Epidermal melanocyte (primary cell): ENCODE measurements around the gene TRAPPC6A.

Source experiments
- DNase-seq: peaks from one replicate; pipeline ENCODE4 v3.0.0; 2011; ENCODE audit warnings: low spot score; ENCODE audit not compliant: insufficient read length

Gene TRAPPC6A

GRCh38 chr19:45186509-45187334 lies 8.7 kb upstream of the TRAPPC6A start:
- no peak for DNase-seq

DNA sequence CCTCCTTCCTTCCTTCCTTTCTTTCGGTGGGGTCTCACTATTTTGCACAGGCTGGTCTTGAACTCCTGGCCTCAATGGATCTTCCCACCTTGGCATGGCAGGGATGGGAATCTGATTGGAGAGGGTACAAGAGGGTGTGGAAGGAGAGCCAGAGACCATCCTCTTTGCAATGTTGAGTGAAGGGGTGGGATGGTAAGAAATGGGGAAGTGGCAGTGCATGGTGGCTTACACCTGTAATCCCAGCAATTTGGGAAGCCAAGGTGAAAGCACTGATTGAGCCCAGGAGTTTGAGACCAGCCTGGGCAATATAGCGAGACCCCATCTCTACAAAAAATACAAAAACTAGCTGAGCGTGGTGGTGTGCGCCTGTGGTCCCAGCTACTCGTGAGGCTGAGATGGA lies 6.1 kb upstream of the TRAPPC6A start:
- no peak for DNase-seq

DNA sequence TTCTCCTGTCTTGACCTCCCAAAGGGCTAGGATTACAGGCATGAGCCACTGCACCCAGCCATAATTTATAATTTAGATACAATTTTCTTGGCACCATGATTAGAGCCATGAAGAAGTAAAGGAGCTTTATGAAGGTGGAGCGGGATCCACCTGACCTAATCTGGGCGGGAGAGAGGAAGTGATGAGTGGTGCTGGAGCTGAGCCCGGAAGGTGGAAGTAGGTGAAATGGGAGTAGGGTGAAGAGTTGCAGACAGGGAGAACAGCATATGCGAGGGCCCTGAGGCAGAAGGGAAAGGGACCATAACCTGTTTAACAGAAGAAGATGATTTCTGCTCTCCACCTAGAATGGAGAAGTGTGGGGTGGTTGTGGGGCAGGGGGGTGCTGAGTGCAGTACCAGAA lies 4.7 kb upstream of the TRAPPC6A start:
- no peak for DNase-seq

- DNase-seq = no peak
These were observed 2.9 kb upstream of the TRAPPC6A start for GRCh38 chr19:45180936-45181335.

DNA sequence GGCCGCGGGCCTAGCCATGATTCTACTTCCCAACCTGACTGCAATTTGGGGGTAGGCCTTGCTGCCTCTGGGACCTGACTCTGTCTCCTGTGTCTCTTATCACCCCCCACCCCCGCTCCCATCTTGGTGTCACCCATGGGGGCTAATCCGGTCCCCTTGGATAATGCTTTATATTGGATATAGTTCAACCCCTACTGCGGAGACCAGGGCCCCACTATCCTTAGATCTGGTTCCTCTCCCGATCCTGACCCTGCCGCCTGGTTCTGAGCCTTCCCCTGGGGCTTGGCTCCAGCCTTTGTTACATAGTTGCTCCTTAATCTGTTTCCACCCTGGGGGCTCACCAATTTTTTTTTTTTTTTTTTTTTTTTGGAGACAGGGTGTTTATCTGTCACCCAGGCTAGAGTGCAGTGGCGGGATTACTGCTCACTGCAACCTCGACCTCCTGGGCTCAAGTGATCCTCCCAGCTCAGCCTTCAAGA lies 1.9 kb upstream of the TRAPPC6A start:
- DNase-seq = no peak

GRCh38 chr19:45179072-45179891 lies 1.2 kb upstream of the TRAPPC6A start:
- no peak for DNase-seq

GRCh38 chr19:45178262-45179071 lies 430 bp upstream of the TRAPPC6A start, which contains the start of gene BLOC1S3:
BLOC1S3 (plus strand) TSS chr19:45178784; CDS start chr19:45179297, 513 bp downstream.
- DNase-seq = peak; percentile 98

DNA sequence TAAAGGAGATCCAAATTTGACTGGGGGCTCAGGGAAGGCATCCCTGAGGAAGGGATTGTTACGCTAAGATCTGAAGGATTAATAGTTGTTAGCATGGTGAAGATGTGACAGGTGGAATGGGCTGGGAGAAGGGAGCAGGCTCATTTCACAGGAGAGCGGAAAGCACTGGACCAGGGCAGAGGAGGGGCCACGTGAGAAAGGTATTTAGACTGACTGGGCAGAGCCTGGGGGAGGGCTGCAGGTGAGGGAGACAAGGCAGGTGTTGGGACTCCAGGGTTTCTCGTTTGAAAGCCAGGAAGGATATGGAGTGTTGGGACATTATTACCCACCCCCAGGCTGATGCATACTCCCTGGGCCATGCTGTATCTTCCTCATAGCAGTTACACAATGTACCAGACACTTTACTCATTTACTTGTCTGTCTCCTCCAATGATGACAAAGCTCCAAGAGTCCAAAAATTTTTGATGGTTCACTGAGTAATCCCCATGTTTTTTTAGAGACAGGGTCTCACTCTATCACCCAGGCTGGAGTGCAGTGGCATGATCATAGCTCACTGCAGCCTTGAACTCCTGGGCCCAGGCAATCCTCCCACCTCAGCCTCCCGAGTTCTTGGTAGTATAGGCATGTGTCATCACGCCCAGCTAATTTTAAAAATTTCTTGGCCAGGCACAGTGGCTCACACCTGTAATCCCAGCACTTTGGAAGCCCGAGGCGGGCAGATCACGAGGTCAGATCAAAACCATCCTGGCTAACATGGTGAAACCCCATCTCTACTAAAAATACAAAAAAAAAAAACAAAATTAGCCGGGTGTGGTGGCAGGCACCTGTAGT lies 2.3 kb downstream of the TRAPPC6A start:
- DNase-seq = no peak

DNA sequence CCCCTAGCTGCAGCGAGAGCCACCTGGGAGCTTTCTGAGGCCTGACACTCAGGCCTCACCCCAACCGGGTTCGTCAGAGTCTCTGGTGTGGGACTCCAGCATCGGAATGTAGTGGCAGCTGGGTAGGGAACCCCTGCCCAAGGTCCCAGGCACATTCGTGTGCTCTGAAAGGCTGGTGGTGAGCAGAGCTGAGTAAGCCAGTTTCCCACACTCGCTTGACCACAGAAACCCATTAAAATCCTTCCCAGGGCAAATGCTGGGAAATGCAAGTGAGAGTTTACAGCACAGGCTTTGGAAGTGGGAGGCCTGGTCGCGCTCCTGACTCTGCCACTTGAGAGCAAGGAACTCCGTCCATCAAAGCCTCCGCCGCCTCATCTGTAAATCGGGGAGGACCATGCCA lies 4.2 kb downstream of the TRAPPC6A start:
- DNase-seq = no peak

- no peak for DNase-seq
These were observed 5.3 kb downstream of the TRAPPC6A start for GRCh38 chr19:45172611-45173208.

DNA sequence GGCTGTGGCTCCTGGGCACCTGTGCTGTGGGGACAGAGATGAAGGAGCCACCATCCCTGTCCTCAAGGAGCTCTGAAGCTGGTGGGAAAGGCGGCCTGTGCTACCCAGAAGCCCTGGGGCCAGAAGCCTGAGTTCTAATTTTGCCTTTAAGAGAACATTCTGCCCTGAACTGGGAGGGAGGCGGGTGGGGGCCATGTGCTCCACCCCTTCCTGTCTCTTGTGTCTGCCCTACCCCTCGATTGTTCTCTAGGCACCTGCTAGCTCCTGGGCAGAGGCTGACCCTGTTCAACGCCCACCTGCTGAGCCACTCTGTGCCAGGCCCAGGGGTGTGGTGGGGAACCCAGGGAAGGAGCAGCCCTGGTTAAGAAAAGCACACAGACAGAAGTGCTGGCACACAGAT lies 5.9 kb downstream of the TRAPPC6A start:
- DNase-seq = no peak

- DNase-seq = no peak
These were observed 6.8 kb downstream of the TRAPPC6A start for GRCh38 chr19:45171211-45171623.

- DNase-seq = no peak
These were observed 7.6 kb downstream of the TRAPPC6A start for GRCh38 chr19:45170146-45171106.

GRCh38 chr19:45169602-45170001 lies 8.4 kb downstream of the TRAPPC6A start:
- DNase-seq = no peak

DNA sequence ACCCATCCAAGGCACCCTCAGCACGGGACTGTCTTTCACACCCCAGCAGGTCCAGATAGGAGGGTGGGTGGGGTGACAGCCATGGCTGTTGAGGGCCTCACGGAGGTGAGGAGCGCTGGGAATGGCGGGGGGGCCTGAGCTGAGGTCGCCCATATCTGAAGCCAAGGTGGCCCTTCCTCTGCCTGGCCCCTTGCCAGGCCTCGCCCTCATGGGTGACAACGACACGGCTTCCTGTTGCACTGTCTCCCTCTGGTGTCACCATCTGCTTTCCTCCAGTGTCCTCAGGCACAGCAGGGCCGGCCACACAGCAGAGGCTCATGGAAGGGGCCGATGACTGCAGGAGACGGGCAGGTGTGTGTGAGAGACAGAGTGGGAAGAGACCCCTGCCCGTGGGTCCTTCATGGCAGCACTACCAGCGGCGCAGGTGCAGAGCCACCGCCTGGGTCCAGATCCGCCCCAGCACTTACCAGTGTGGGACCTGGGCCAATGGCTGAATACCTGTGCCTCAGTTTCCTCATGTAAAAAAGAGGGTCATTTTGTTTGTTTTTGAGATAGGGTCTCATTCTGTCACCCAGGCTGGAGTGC lies 9.2 kb downstream of the TRAPPC6A start:
- no peak for DNase-seq

GRCh38 chr19:45166723-45167252 lies 11.2 kb downstream of the TRAPPC6A start:
- no peak for DNase-seq

GRCh38 chr19:45164577-45165335 lies 13.3 kb downstream of the TRAPPC6A start:
- no peak for DNase-seq
